ENCODE results near the gene UBAP1L. TPM values are rescaled to one million over a fixed set of nuclear protein-coding genes. Genes with fewer than 3 reads are reported as not detected.

Gene UBAP1L
- total RNA-seq, 1 donor from 2014 or later: 2.4 TPM

DNA sequence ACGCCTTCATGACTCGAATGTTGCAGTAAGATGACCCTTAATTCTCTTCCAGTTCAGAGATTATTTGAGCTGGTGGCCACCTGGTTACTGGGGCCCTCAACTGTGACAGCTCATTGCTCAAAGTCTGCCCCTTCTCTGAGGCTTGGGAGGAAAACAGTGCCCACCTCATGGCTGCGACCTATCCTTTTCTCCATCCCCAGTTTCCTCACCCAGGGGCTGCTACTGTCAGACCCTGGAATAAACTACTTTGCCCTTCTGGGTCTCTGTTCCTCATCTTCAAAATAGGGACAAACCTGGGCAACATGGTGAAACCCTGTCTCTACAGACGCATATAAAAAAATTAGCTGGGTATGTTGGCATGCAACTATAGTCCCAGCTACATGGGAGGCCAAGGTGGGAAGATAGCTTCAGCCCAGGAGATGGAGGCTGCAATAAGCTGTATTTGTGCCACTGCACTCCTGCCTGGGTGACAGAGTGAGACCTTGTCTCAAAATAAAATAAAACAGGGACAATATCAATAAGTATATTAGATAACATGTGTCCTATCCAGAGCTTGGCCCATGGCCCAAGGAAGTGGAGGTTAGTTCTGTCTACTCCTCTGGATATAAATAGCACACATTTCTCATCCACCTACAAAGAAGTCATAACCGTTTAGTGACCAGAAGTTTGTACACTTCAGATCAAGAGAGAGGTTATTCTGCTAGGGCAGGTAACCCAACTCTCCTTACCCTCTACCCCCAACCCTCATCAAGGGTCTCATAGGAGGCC lies 45.0 kb downstream of the UBAP1L start:
- intact Hi-C loops (cut with DNase I): no loop called here
- no peak for DNase-seq (ENCODE audit: low spot score)

- intact Hi-C loops (cut with DNase I): no loop called here
- DNase-seq (ENCODE audit: low spot score): no peak
These were observed 45.8 kb downstream of the UBAP1L start for GRCh38 chr15:65069179-65069578.

DNA sequence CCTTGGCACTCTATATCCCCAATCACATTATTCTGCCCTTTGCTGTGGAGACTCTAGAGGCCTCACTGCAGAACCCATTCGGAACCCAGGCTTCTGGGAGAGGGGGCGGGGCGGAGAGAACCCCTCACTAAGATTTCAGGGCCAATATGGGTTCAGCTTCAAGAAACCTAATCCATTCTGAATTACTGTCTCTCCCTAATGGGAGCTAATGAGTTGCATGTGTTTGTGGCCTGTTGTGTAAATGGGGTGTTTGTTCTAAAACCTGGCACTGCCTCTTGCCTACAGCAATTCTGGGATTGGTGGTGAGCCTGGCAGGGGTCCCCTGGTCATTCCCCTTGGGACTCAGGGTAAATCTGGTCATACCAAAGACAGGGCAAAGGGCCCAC lies 46.6 kb downstream of the UBAP1L start:
- DNase-seq (ENCODE audit: low spot score): no peak
- intact Hi-C loops (cut with DNase I): no loop called here

GRCh38 chr15:65067645-65068402 lies 47.2 kb downstream of the UBAP1L start, which contains the start of gene RASL12:
TSS of gene RASL12 (minus strand) at chr15:65067991. CDS start at chr15:65067835, 156 bp downstream.
- intact Hi-C loops (cut with DNase I): no loop called here
- no peak for DNase-seq (ENCODE audit: low spot score)

DNA sequence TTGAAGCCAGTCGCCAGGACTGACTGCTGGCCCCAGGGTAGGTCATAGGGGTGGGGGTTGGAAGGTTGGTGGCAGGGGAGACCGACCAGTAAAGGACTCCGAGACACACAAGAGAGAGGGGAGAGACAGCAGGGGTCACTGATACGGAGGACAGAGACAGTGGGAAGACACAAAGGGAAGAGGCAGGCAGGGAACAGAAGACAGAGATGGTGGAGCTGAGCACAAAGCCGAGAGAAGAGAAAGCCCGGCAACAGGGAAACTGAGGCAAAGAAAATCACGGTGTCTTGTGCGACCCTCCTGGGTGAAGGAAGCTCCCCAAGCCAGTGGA lies 47.7 kb downstream of the UBAP1L start:
- intact Hi-C loops (cut with DNase I): no loop called here
- DNase-seq (ENCODE audit: low spot score): no peak

GRCh38 chr15:65066635-65067316 lies 48.2 kb downstream of the UBAP1L start:
- intact Hi-C loops (cut with DNase I): no loop called here
- no peak for DNase-seq (ENCODE audit: low spot score)

DNA sequence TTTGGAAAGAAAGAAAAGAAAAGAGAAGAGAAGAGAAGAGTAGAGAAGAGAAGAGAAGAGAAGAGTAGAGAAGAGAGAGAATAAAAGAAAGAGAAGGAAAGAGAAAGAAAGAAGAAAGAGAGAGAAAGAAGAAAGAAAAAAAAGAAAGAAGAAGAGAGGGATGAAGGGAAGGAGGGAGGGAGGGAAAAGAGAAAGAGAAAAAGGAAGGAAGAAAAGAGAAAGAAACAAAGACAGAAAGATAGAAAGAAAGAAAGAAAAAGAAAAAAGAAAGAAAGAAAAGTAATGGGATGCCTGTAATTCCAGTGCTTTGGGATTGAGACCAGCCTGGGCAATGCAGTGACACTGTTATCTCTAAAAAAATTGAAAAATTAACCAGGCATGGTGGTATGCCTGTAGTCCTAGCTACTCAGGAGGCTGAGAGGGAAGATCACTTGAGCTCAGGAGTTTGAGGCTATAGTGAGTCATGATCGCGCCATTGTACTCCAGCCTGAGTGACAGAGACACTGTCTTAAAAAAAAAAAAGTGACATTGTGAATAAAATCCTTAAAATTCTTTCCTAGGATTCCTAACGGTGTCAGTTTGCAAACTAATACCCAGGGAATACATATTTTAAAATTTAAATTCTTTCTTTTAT lies 48.9 kb downstream of the UBAP1L start:
- no peak for DNase-seq (ENCODE audit: low spot score)

DNA sequence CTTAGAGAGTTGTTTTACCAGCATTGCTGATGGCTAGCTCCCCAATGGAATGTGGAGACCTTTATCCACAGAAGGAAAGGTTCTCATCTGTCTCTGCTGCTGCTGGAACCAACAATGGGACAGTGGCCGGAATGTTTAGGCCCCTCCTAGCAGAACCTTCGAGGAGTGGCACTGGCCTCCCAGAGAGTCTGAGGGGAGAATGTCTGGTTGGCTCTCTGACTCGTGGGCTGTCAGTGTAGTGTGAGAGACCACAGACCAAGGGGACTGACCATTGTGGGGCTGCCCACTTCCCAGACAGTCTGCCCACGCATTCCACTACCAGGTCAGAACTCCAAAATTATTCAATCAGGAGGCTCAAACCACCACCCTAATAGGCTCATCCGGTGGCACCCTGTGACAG lies 52.3 kb downstream of the UBAP1L start:
- DNase-seq (ENCODE audit: low spot score): no peak
- intact Hi-C loops (cut with DNase I): no loop called here

More for the DNA sequence above, 48.9 kb downstream of the UBAP1L start:
- intact Hi-C loops (cut with DNase I): no loop called here

GRCh38 chr15:65062061-65062460 lies 52.9 kb downstream of the UBAP1L start:
- intact Hi-C loops (cut with DNase I): no loop called here
- no peak for DNase-seq (ENCODE audit: low spot score)

GRCh38 chr15:65060641-65061397 lies 54.2 kb downstream of the UBAP1L start:
- peak; percentile 74 for DNase-seq (ENCODE audit: low spot score)
- intact Hi-C loops (cut with DNase I): no loop called here

DNA sequence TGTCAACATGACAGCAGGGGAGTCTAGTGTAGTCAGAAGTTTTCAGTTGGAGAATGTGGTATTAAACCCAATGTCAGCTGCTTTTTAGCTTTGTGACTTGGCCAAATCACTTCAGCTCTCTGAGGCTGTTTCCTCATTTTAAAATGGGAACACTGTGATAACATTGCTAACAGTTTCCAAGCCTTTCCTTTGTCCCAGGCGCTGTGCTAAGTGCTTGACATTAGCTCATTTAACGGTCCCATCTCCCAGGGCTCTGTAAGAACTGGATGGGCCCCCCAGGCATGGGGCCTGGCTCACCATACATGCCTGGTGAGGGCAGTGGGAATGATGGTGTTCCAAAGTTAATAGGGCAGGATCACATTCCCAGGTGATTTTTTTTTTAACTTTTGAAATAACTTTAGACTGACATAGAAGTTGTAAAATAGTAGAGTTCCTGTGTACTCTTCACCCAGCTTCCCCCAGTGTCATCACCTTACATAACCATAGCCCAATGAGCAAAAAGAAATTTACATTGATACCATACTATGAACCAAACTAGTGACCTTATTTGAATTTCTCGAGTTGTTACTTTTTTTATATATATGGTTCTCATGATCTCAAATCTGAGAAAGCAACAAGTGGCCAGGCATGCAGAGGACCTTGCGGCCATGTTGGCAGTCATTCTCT lies 54.9 kb downstream of the UBAP1L start:
- peak; percentile 31 for DNase-seq (ENCODE audit: low spot score)
- intact Hi-C loops (cut with DNase I): no loop called here

DNA sequence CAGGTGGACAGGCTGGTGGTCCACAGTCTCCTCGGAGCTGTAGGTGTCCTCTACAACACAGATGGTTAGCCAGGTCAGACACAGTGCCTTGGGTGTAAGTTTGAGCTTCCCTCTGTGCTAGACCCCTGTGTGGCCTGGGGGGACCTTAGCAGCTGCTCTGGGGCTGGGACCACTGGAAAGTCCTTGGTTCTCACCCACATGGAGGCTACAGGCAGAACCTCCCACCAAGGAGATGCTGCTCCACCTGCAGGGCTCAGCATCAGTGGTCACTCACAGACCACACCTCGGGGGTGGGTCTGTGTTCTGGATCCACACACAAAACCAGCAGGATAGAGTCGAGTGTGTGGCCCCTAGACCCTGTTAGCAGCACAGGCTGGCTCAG lies 55.6 kb downstream of the UBAP1L start:
- peak; percentile 66 for DNase-seq (ENCODE audit: low spot score)
- intact Hi-C loops (cut with DNase I): no loop called here

GRCh38 chr15:65058394-65059368 lies 56.3 kb downstream of the UBAP1L start:
- intact Hi-C loops (cut with DNase I): no loop called here
- peak; percentile 54 for DNase-seq (ENCODE audit: low spot score)

DNA sequence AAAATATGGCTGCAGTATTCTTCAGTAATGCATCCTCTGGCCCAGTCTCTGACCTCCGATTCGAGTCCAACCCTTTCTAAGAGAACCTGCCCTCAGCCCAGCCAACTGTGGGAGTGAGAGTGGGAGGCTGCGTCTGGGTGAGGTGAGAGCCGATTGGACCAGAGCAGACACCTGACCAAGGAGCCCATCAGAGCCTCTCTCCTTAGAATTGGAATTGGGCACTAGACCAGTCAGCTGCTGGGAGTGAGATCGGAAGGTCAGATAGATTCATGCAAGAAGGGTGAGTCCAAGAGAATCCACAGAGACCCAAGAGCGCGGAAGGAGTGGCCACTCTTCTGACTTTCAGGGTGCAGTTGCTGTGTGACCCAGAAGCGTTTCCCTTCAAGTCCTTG lies 57.5 kb downstream of the UBAP1L start:
- intact Hi-C loops (cut with DNase I): no loop called here
- peak; percentile 66 for DNase-seq (ENCODE audit: low spot score)

DNA sequence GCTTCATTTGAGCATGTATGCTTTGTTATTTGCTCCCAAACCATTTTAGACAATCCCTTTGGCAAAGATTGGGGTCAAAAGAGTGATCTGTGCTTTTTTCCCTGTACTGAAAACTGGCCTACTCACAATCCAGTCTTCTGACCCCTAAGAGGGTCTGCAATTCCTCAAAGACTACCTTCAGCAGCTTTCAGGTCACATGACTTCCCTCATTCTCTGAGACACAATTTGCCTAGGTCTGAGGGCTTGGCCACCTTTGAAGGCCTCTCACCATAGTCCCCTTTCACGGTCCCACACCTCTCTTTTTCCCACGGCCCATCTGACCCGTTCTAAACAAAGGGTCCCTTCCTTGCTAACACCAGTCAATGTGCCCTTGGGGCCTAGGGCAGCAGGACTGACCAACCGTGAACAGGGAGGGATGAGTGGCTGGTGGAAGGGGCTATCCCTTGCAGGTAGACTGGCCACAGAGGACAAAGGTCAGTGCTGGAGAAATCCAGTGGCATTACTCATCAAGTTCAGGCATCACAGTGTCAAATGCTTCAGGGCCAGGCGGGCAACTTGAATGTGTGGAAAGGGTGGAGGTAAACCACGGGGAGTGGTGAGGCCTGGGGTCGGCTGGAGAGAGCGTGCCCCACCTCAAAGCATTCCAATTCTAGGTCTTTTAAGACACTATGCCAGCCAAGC lies 58.0 kb downstream of the UBAP1L start:
- intact Hi-C loops (cut with DNase I): no loop called here
- DNase-seq (ENCODE audit: low spot score): peak; percentile 70

DNA sequence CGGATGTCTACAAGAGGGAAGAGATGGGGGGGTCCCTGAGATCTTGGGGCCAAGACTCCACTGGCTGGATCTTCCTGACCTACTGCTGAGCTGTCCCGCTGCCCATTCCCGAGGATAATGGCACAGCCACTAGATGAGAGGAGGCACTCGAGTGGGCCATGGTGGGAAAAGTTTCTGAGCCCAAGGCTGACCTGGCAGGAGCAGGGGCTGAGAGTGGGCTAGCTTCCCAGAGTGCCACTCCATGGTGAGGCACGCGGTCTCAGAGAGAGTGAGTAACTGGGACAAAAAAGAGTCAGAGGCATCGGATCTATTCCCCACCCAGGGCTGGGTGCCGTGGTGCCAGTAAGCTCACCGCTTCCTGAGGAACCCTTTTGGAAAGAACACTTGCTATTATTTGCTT lies 58.9 kb downstream of the UBAP1L start:
- no peak for DNase-seq (ENCODE audit: low spot score)
- intact Hi-C loops (cut with DNase I): no loop called here

DNA sequence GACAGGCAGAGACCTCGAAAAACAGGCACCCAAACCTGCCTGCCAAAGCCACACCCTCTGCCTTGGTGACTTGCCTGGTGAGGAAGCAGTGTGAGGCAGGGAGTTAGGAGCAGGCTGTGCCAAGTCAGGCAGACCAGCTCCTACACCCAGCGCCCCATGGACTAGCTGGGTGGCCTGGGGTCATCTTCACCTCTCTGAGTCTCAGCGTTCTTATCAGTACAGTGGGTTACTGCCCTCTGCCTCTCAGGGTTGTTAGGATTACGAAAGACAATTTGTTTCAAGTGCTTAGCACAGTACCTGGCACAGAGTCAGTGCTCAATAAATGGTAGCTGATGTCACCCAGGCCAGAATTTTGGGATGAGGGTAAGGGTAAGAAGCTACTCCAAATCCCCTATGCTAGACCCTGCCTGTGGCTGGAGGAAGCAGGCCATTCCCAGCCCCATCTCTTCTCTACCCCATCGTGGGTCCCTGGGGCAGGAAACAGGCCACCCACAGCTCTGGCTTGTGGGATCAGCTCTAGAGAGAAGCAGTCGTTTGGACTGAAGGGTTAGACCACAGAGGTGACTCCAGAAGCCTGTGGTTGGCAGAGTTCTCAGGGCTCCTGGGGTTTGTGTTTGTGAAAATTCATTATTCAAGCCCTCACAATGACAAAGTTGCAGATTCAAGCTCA lies 59.7 kb downstream of the UBAP1L start:
- intact Hi-C loops (cut with DNase I): loop anchor here (2.0 kb wide), 2 partner anchors 17 to 27 kb away; no protein-coding TSS in a partner anchor
- no peak for DNase-seq (ENCODE audit: low spot score)

Data from cardiac septum (tissue), 1 donor.